ENCODE data around the gene KCNK13.
"Not testable (repeated sequence)": the region's sequence is repeated elsewhere in the genome, so short reads cannot be mapped to it uniquely, and the experiment has no call there.

Gene KCNK13

DNA sequence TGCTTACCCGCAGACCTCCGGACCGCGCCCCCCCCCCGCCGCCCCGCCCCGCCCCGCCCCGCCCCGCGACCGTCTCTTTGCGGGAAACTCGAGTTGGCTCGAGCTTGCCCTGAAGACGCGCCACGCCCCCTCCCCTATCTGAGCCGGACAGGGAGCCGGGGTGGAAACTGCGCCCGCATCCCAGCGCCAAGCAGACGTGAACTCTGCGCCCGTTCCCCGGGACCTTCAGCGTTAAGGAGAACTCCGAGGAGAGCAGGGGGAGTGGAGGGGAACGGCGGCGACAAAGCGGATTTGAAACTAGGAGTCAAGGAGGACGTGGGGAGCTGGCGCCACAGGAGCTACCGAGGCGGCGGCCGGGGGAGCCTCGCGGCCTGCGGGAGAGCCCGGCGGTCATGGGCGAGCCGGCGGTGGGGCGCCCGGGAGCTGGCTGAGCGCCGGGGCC is at the start of gene KCNK13:
KCNK13 (plus strand) TSS at position 310 of the 442 bp plus-strand sequence. CDS start 212 bp downstream, outside the sequence.
- DNase-seq (ENCODE audit: low read depth in 2 of 3, low spot score in 1 of 3): no peak

DNA sequence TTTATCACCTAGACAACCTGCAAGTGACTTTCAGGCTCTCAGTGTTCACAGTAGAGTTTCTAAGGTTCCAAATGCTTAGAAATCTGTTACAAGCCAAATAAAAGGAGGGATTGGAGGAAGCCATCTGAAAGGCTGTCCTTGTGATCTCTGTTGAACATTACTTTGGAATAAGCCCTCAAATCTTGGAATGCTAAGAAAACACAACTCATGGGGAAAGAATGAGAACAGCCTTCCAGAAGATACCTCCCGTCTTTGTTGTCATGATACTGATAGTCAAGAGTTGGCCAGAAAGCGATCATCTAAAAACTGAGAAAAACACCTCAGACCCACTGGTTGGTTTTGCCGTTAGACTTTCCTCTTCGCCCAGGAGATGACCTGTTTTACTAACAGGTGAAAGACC is 44.4 kb upstream of the KCNK13 start:
- no peak for DNase-seq (ENCODE audit: low read depth in 2 of 3, low spot score in 1 of 3)

- no peak for DNase-seq (ENCODE audit: low read depth in 2 of 3, low spot score in 1 of 3)
Measured at GRCh38 chr14:90019824-90020523, 41.8 kb upstream of the KCNK13 start.

DNA sequence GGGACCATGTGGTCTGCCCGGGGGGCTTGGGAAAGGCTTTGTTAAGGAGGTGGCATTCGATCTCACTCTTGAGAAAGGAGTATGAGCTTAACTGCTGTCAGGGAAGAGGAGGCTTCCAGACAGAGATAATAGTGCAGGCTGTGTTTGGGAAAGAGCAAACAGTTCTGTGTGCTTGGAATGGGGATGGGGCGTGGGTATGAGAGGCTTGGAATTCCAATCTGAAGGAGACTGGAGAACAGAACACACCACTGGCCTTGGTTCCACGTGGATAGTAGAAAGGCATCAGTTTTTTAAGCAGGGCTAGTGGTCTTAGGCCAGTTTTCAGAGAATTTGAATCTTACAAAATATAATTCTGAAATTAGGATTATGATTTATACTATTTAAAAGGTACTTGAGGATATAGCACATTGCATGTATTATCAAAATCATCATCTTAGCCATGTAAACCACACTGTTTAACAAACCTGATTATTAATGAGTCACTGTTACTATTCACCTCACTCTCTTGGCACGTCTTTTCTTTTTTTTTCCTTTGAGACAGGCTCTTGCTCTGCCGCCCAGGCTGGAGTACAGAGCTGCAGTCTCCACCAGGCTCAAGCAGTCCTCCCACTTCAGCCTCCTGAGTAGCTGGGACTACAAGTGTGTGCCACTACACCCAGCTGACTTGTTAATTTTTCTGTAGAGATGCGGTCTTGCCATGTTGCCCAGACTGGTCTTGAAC is 38.5 kb upstream of the KCNK13 start:
- no peak for DNase-seq (ENCODE audit: low read depth in 2 of 3, low spot score in 1 of 3)

DNA sequence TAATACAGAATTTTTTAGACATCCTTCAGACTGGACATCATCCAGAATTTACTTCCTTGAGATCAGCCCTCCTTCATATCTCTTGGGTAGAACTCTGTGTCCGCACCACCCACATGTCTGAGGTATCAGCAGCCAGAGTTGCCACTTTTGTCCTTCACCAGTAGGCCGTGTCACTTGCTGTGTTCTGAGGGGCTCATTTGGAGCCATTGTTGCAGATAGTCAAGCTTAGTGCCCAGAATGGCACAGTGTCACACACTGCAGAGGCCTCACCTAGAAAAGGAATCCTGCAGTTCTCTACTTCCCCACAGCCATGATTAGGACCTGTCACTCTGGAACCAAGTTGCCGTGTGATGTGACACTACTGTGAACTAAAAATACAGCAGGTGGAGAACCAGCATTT is 36.9 kb upstream of the KCNK13 start:
- no peak for DNase-seq (ENCODE audit: low read depth in 2 of 3, low spot score in 1 of 3)

DNA sequence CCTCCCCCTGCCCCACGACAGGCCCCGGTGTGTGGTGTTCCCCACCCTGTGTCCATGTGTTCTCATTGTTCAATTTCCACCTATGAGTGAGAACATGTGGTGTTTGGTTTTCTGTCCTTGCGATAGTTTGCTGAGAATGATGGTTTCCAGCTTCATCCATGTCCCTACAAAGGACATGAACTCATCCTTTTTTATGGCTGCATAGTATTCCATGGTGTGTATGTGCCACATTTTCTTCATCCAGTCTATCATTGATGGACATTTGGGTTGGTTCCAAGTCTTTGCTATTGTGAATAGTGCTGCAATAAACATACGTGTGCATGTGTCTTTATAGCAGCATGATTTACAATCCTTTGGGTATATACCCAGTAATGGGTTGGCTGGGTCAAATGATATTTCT is 35.2 kb upstream of the KCNK13 start:
- not testable (repeated sequence) for DNase-seq (ENCODE audit: low read depth in 2 of 3, low spot score in 1 of 3)

DNA sequence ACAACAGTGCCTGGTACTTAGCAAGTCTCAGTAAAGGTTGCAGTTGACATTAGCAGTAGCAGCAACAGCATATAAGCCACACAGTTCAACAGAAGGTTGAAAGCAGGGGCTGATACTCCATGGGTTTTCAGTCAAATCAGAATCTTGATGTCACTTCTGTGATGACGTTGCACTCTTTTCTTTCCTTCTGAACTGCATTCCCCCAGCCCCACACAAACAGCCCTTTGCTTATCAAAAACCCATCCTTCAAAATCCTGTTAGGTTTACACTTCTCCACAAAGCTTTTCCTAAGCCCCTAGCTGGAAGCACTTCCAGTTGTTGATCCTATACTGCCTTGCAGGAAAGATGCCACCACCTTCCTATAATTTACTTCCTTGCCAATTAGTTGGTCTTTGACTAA is 34.0 kb upstream of the KCNK13 start:
- DNase-seq (ENCODE audit: low read depth in 2 of 3, low spot score in 1 of 3): no peak

DNA sequence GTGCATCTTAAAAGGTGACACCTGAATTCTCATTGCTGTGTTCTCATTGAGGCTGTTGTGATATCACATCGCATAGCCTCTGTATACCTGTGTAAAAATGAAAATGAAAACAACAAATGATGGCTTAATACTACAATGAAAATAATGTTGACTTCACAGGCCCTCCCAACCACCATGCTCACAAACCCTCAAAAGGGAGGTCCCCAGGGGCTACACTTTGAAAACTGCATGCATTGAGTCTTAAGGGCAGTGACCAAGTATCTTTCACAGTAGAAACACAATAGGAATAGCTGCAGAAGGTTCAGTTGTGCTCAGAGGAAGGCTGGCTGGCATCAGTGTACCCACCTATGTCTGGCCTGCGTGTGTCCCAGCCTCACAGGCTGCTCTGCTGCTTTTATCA is 27.6 kb upstream of the KCNK13 start:
- DNase-seq (ENCODE audit: low read depth in 2 of 3, low spot score in 1 of 3): no peak

DNA sequence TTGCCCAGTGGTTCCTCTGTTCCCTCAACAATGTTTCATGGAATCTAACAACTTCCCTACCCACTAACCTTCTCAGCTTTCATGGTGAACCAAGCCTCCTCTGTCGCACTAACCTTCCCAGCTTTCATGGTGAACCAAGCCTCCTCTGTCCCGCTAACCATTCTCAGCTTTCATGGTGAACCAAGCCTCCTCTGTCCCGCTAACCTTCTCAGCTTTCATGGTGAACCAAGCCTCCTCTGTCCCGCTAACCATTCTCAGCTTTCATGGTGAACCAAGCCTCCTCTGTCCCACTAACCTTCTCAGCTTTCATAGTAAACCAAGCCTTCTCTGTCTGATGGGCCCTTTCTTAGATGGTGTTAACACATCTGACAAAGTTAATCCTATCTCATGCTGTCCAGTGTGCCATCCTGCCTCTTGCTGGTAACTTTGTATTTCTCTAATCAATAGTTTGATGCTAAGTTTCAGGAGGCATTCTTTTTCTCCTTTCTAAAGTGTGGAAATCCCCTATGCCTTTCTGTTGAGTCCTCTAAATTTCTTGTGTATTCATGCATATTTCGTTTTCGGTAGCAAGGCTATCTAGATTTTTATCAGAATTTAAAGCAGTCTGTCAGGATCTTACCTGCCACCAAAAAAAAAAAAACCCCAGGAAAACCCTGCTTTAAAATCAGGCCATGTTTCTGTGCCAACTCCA is 26.8 kb upstream of the KCNK13 start:
- no peak for DNase-seq (ENCODE audit: low read depth in 2 of 3, low spot score in 1 of 3)

- DNase-seq (ENCODE audit: low read depth in 2 of 3, low spot score in 1 of 3): no peak
Measured at GRCh38 chr14:90039253-90040010, 22.4 kb upstream of the KCNK13 start.

DNA sequence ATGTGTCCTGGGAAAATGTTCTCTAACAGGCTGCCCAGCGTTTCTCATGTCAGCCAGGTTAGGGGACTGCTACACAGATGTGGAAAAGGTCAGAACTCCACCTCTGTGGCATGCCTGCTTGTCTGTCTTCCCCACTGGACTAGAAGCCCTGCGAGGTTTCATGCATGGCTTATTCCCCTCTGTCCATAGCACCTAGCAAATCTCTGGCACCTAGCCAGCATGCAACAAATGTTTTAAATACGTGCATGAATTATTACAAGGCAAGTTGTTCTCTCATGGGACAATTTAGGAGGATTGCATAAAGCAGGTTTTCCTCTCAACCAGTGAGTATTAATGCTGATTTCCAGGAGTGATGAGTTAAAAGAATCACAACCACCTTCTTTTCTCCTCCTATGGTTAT is 21.4 kb upstream of the KCNK13 start:
- no peak for DNase-seq (ENCODE audit: low read depth in 2 of 3, low spot score in 1 of 3)

DNA sequence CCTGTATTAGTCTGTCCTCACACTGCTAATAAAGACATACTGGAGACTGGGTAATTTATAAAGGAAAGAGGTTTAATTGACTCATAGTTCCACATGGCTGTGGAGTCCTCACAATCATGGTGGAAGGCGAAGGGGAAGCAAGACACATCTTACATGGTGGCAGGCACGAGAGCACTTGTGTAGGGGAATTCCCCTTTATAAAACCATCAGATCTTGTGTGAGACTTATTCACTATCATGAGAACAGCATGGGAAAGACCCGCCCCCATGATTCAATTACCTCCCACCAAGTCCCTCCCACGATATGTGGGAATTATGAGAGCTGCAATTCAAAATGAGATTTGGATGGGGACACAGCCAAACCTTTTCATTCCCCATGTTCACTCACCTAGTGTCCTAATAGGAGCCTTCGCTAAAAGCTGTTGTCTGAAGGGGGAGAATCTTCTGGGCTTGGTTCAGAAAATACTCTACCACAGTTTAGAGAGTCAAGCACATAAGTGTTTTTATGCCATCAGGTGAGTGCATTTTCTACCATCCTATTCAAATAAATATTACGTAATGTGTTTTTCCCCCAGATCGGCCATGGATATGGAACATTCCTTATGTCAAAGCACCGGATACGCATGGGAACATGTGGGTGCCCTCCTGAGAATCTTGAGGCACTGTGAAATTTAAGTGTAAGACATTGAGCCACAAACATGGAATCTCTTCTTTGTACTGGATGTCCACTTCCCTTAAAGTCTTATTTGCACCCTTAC is 19.1 kb upstream of the KCNK13 start:
- DNase-seq (ENCODE audit: low read depth in 2 of 3, low spot score in 1 of 3): no peak

- DNase-seq (ENCODE audit: low read depth in 2 of 3, low spot score in 1 of 3): no peak
Measured at GRCh38 chr14:90045616-90046015, 16.2 kb upstream of the KCNK13 start.

- no peak for DNase-seq (ENCODE audit: low read depth in 2 of 3, low spot score in 1 of 3)
Measured at GRCh38 chr14:90049390-90049789, 12.4 kb upstream of the KCNK13 start.

DNA sequence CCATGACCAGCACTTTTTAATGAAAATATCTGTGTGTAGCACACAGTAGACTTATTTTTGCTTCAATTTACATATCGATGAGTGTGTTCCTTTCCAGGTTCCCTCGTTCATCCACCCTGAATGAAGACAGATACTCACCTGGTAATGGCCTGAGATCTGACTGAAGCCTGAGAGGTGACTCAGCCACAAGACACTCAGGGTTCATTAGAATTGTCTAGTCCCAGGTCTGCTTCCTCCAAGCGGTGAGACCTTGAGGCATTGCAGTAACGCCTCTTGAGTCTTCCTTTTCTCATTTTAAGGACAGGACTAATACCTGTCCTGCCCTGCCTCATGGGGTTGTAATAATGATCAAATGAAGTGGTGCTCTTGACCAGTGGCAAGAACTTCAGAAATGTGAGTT is 11.5 kb upstream of the KCNK13 start:
- no peak for DNase-seq (ENCODE audit: low read depth in 2 of 3, low spot score in 1 of 3)

- no peak for DNase-seq (ENCODE audit: low read depth in 2 of 3, low spot score in 1 of 3)
Measured at GRCh38 chr14:90053044-90053443, 8.8 kb upstream of the KCNK13 start.

DNA sequence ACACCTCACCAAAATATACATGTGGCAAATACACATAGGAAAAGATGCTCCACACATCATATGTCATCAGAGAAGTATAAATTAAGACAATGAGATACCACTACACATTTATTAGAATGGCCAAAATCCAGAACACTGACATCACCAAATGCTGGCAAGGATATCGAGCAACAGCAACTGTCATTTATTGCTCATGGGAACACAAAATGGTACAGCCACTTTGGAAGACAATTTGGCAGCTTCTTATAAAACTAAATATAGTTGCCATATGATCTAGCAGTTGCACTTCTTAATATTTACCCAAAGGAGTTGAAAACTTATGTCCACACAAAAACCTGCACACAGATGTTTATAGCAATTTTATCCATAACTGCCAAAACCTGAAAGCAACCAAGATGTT is 7.0 kb upstream of the KCNK13 start:
- DNase-seq (ENCODE audit: low read depth in 2 of 3, low spot score in 1 of 3): no peak

DNA sequence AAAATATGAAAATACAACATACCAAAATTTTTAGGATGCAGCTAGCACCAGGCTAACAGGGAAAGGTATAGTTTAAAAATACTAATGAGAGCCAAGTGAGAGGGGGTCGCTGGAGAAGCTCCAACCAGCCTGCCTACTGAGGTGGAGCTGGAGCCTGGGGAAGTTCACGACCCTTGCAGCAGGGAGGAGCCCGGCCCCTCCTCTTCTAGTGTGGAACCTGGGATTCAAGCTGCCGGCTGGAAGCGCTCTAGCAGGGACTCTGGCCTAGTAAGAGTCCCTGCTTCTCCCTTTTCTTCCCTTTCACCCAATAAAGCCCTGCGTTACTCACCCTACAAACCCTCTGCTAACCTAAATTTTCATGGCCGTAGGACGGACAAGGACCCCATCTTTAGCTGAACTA is 5.0 kb upstream of the KCNK13 start:
- DNase-seq (ENCODE audit: low read depth in 2 of 3, low spot score in 1 of 3): no peak

DNA sequence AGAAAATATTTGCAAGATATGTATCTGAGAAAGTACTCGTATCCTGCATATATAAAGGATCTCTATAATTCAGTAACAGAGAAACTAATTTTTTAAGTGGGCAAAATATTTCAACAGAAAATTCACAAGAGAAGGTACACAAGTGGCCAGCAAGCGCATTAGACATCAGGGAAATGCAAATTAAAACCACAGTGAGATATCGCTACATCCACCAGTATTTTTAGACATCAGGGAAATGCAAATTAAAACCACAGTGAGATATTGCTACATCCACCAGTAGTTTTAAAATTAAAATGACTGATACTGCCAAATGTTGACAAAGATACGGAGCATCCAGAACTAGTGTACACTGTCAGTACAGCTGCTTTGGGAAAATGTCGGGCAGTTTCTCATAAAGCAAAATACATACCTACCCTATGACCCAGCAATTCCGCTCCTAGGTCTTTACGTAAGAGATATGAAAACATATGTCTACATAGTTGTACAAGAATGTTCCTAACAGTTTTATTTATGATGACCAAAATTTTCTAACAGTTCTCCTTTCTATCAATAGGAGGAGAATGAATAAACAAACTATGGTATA is 2.8 kb upstream of the KCNK13 start:
- DNase-seq (ENCODE audit: low read depth in 2 of 3, low spot score in 1 of 3): no peak

- peak; percentile 15 to 47 (median 34) for DNase-seq (ENCODE audit: low read depth in 2 of 3, low spot score in 1 of 3)
Measured at GRCh38 chr14:90060312-90060964, 1.4 kb upstream of the KCNK13 start.
